Lower leg skin (tissue), 4 donors: ENCODE measurements around the gene CFLAR. TPM values are rescaled to one million over a fixed set of nuclear protein-coding genes. Genes with fewer than 3 reads are reported as not detected.

Experiments used
- DNase-seq, 2 donors: peaks; one replicate each; pipeline ENCODE4 v3.0.0-alpha.2; 2019; ENCODE audit warnings: low spot score in 2 of 2
- H3K4me3 ChIP-seq: fragments of 200-600 bp; sonication (generic); 2 replicates; pipeline ENCODE4 v1.5.1; 2017; ENCODE audit warnings: mild to moderate bottlenecking, low read depth; ENCODE audit not compliant: poor library complexity, severe bottlenecking
- POLR2A ChIP-seq, 2 donors: fragments of 450-650 bp; IDR thresholded peaks; one replicate each; pipeline ENCODE4 v1.6.1; 2016 to 2017; ENCODE audit warnings: antibody characterized with exemption in 2 of 2, mild to moderate bottlenecking in 1 of 2, moderate library complexity in 1 of 2
- WGBS, 2 donors: methylation state at CpG; one replicate each; pipeline ENCODE4 v1.1.5; 2018; 5-methylcytosine and 5-hydroxymethylcytosine counted together
- intact Hi-C: fragments of 100-400 bp; cut with DNase I; formaldehyde crosslinking; loops from one replicate; pipeline ENCODE4 v1.15.0; 2023; ENCODE audit warnings: low total_unique reads
- total RNA-seq, 4 donors: library from RNA; depleted of rRNA; stranded (reverse); fragments of >200 nt; gene quantifications; one replicate each; pipeline ENCODE4 v1.1.0, GENCODE V29; 2016
- TF ChIP-seq, protein P1 (sequence below), 3 donors: fragments of 450-650 bp; IDR thresholded peaks; one replicate each; pipeline ENCODE4 v1.5.1; 2016; ENCODE audit warnings: antibody characterized with exemption in 3 of 3, mild to moderate bottlenecking in 3 of 3, moderate library complexity in 2 of 3

CFLAR gene
- total RNA-seq, 4 donors from 2014 or later = 136 to 163 (median 147) TPM

DNA sequence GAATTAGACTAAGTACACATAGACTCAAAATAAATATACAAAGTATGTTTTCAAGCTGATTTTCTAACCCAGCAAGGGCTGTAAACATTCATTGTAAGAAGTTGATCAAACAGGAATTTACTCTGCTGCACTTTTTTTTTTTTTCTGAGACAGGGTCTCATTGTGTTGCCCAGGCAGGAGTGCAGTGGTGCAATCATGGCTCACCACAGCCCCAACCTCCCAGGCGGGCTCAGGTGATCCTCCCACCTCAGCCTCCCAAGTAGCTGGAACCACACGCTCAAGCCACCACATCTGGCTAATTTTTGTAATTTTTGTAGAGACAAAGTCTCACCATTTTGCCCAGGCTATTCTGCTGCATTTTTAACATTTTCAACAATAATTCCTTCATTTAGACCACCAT is 8.3 kb upstream of the CFLAR start:
- WGBS, 2 donors = 89 to 97% methylated on average over 2 of the region's 2 CpGs
- TF ChIP-seq POLR2A (IDR thresholded peaks at IDR 0.05) = no peak
- TF ChIP-seq, protein P1, sequence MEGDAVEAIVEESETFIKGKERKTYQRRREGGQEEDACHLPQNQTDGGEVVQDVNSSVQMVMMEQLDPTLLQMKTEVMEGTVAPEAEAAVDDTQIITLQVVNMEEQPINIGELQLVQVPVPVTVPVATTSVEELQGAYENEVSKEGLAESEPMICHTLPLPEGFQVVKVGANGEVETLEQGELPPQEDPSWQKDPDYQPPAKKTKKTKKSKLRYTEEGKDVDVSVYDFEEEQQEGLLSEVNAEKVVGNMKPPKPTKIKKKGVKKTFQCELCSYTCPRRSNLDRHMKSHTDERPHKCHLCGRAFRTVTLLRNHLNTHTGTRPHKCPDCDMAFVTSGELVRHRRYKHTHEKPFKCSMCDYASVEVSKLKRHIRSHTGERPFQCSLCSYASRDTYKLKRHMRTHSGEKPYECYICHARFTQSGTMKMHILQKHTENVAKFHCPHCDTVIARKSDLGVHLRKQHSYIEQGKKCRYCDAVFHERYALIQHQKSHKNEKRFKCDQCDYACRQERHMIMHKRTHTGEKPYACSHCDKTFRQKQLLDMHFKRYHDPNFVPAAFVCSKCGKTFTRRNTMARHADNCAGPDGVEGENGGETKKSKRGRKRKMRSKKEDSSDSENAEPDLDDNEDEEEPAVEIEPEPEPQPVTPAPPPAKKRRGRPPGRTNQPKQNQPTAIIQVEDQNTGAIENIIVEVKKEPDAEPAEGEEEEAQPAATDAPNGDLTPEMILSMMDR (IDR thresholded peaks at IDR 0.05) = no peak
- H3K4me3 ChIP-seq = no peak overlapping the region
- no peak for DNase-seq
- intact Hi-C loops = no loop called here

DNA sequence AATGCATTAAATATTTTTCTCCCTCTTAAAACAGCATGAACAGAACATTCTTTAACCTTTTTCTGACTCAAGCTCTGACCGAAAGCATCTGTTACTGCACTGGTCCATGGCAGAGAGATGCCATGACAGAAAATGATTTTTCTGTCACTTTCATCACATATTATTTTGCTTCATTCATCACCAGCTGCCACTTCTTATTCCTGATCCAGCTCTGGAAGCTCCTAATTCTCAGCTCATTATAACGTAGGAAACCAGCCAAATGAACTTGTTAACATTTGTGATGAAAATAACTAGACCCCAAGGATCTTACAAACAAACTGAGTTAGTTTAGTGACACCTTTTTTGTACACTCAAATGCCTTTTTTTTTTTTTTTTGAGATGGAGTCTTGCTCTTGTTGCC is 7.6 kb upstream of the CFLAR start:
- no peak overlapping the region for H3K4me3 ChIP-seq
- DNase-seq = no peak
- intact Hi-C loops = no loop called here
- no peak for TF ChIP-seq POLR2A (IDR thresholded peaks at IDR 0.05)
- 87 to 90% methylated on average over 2 of the region's 2 CpGs for WGBS, 2 donors

GRCh38 chr2:201109186-201109585 is 6.8 kb upstream of the CFLAR start:
- no peak for DNase-seq
- intact Hi-C loops = no loop called here
- no peak for TF ChIP-seq POLR2A (IDR thresholded peaks at IDR 0.05)
- TF ChIP-seq, protein P1 (IDR thresholded peaks at IDR 0.05) = no peak
- H3K4me3 ChIP-seq = no peak overlapping the region
- 86 to 91% methylated on average over 4 of the region's 4 CpGs for WGBS, 2 donors

- intact Hi-C loops = no loop called here
- TF ChIP-seq POLR2A (IDR thresholded peaks at IDR 0.05) = no peak
- TF ChIP-seq, protein P1 (IDR thresholded peaks at IDR 0.05) = no peak
- no peak for DNase-seq
- H3K4me3 ChIP-seq = no peak overlapping the region
These were observed 5.3 kb upstream of the CFLAR start for GRCh38 chr2:201110615-201111014.

DNA sequence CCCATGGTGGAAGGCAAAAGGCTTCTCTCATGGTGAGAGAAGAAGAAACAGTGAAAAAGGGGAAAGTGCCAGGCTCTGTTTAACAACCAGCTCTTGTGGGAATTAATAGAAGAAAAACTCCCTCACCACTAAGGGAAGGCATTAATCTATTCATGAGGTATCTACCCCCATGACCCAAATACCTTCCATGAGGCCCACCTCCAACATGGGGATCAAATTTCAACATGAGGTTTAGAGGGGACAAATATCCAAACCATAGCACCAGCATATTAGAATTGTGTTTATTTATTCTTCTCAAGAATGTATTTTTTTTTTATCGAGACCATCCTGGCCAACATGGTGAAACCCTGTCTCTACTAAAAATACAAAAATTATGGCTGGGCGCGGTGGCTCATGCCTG is 4.9 kb upstream of the CFLAR start:
- intact Hi-C loops = no loop called here
- no peak for DNase-seq
- WGBS, 2 donors = 96 to 97% methylated on average over 3 of the region's 3 CpGs

DNA sequence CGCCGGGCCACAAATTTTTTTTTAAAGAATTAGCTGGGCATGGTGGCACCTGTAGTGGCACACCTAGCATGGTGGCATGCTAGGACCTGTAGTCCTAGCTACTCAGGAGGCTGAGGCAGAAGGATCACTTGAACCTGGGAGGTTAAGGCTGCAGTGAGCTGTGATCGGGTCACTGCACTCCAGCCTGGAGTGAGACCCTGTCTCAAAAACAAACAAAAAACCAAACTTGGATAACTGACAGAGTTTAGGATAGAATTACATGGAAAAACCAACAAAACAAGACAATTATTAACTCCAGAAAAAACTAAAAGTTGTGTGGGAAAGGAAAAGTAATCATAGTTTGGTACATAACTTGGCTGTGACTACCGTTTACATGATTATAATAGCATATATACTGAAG is 1.6 kb upstream of the CFLAR start:
- intact Hi-C loops = no loop called here
- 78 to 80% methylated on average over 4 of the region's 4 CpGs for WGBS, 2 donors
- no peak overlapping the region for H3K4me3 ChIP-seq

More for the DNA sequence above, 4.9 kb upstream of the CFLAR start:
- TF ChIP-seq, protein P1 (IDR thresholded peaks at IDR 0.05) = no peak
- no peak for TF ChIP-seq POLR2A (IDR thresholded peaks at IDR 0.05)
- H3K4me3 ChIP-seq = no peak overlapping the region

More for the DNA sequence above, 1.6 kb upstream of the CFLAR start:
- DNase-seq = no peak
- TF ChIP-seq POLR2A (IDR thresholded peaks at IDR 0.05) = no peak
- TF ChIP-seq, protein P1 (IDR thresholded peaks at IDR 0.05) = no peak
